Lower leg skin (tissue), 4 donors: Measurements from ENCODE around the gene MXRA7. TPM values are rescaled to one million over a fixed set of nuclear protein-coding genes. Genes with fewer than 3 reads are reported as not detected.

Experiments used
- DNase-seq, 2 donors: peaks; one replicate each; pipeline ENCODE4 v3.0.0-alpha.2; 2019; ENCODE audit warnings: low spot score in 2 of 2
- H3K4me3 ChIP-seq: fragments of 200-600 bp; sonication (generic); 2 replicates; pipeline ENCODE4 v1.5.1; 2017; ENCODE audit warnings: mild to moderate bottlenecking, low read depth; ENCODE audit not compliant: poor library complexity, severe bottlenecking
- POLR2A ChIP-seq, 2 donors: fragments of 450-650 bp; IDR thresholded peaks; one replicate each; pipeline ENCODE4 v1.6.1; 2016 to 2017; ENCODE audit warnings: antibody characterized with exemption in 2 of 2, mild to moderate bottlenecking in 1 of 2, moderate library complexity in 1 of 2
- WGBS, 2 donors: methylation state at CpG; one replicate each; pipeline ENCODE4 v1.1.5; 2018; 5-methylcytosine and 5-hydroxymethylcytosine counted together
- intact Hi-C: fragments of 100-400 bp; cut with DNase I; formaldehyde crosslinking; loops from one replicate; pipeline ENCODE4 v1.15.0; 2023; ENCODE audit warnings: low total_unique reads
- total RNA-seq, 4 donors: library from RNA; depleted of rRNA; stranded (reverse); fragments of >200 nt; gene quantifications; one replicate each; pipeline ENCODE4 v1.1.0, GENCODE V29; 2016
- TF ChIP-seq, protein P1 (sequence below), 3 donors: fragments of 450-650 bp; IDR thresholded peaks; one replicate each; pipeline ENCODE4 v1.5.1; 2016; ENCODE audit warnings: antibody characterized with exemption in 3 of 3, mild to moderate bottlenecking in 3 of 3, moderate library complexity in 2 of 3

The MXRA7 gene
- total RNA-seq, 4 donors from 2014 or later = 31.6 to 97.4 (median 47.1) TPM

DNA sequence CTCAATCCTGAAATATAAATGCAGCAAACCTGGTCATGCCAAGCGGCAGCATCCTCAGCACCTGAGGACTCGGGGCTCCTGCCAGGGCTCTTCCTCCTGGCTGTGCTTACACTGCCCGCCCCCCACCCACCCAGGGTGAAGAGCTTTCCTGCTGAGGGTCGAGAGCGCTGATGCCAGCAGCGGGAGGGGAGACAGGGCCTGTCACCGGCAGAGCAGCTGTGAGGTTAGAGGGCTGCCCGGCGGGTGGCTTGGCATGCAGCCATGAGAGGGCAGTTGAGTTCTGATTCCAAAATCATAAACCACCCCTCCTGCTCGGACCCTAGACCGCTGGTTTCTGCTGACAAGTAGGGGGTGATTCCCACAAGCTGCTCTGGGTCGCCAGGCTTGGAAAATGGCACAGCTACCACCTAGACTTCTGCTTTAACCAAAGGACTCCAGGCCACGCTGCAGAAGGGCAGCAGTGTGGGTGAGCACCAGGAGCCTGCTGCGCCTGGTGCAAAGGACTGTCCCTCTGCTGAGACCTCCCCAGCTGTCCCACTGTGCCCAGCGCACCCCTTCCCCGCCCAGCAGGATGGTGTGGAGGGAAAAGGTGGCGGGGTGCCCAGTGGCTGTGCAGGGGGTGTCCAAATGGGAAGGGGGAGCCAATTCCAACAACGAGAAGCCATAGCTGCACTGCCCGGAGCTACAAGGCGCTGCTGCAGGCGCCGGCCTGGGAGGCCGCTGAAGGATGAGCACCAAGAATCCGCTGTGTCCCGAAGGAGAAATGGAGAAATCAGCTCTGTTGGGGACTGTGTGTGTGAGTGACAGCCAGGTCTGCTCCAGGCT lies 26.6 kb downstream of the MXRA7 start:
- intact Hi-C loops = no loop called here
- WGBS, 2 donors = 87% methylated on average over 22 to 24 of the region's 25 CpGs
- TF ChIP-seq, protein P1, sequence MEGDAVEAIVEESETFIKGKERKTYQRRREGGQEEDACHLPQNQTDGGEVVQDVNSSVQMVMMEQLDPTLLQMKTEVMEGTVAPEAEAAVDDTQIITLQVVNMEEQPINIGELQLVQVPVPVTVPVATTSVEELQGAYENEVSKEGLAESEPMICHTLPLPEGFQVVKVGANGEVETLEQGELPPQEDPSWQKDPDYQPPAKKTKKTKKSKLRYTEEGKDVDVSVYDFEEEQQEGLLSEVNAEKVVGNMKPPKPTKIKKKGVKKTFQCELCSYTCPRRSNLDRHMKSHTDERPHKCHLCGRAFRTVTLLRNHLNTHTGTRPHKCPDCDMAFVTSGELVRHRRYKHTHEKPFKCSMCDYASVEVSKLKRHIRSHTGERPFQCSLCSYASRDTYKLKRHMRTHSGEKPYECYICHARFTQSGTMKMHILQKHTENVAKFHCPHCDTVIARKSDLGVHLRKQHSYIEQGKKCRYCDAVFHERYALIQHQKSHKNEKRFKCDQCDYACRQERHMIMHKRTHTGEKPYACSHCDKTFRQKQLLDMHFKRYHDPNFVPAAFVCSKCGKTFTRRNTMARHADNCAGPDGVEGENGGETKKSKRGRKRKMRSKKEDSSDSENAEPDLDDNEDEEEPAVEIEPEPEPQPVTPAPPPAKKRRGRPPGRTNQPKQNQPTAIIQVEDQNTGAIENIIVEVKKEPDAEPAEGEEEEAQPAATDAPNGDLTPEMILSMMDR (IDR thresholded peaks at IDR 0.05) = no peak
- no peak for TF ChIP-seq POLR2A (IDR thresholded peaks at IDR 0.05)
- H3K4me3 ChIP-seq = no peak overlapping the region
- no peak for DNase-seq

DNA sequence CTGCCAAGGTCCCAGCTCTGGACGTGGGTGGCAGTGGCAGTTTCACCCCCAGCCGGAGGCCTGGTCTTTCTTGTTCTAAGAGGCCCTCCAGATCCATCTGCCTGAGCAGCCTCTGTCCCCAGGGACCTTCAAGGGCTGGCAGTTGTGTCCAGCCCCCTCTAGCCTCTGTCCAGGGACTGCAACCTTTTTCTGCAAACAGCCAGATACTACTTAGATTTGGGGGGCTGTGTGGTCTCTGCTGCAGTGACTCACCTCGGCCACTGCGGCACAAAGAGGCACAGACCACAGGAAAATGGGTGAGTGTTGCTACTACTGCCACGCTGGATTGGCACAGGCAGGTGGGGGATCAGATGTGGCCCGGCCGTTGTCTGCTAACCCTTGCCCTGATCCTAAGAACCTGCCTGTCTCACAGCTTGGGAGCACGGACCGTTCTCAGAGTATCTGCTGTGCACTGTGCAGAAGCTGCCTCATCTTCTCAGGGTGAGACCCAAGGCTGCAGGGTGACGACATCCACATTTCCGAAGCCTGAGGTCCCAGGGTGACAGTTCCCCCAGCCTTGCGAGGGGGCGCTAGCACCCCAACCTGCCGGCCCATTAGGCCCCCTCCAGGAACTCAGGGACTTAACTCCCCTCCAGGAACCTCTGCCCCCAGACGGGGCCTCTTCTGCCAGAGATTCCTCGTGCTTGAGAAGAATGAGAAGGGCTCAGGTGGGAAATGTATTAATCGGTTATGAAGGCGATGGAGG lies 27.6 kb downstream of the MXRA7 start:
- DNase-seq = no peak
- H3K4me3 ChIP-seq = no peak overlapping the region
- 82 to 84% methylated on average over 18 of the region's 18 CpGs for WGBS, 2 donors
- intact Hi-C loops = no loop called here
- TF ChIP-seq, protein P1 (IDR thresholded peaks at IDR 0.05) = no peak
- TF ChIP-seq POLR2A (IDR thresholded peaks at IDR 0.05) = no peak

DNA sequence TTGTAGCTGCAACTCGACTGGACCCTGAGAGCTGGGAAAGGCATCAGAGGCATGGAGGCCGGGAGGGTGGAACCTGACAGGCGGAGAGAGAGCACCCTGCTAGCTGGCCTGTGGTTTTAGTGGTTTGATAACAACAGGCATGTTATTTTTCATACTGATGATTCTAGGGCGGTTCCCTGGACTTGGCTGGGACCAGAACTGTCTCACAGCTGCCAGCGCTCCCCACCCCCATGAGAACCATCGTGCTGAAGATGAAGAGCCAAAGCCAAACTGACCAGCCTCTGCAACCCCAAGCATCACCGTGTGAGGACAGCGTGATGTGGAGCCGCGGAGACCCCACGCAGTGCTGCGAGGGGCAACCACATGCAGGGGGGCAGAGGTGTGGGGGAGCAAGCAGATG lies 28.5 kb downstream of the MXRA7 start:
- TF ChIP-seq, protein P1 (IDR thresholded peaks at IDR 0.05) = no peak
- no peak for TF ChIP-seq POLR2A (IDR thresholded peaks at IDR 0.05)
- no peak for DNase-seq
- no peak overlapping the region for H3K4me3 ChIP-seq
- intact Hi-C loops = no loop called here
- whole genome bisulfite sequencing, 2 donors = 45 to 47% methylated on average over 12 of the region's 12 CpGs

DNA sequence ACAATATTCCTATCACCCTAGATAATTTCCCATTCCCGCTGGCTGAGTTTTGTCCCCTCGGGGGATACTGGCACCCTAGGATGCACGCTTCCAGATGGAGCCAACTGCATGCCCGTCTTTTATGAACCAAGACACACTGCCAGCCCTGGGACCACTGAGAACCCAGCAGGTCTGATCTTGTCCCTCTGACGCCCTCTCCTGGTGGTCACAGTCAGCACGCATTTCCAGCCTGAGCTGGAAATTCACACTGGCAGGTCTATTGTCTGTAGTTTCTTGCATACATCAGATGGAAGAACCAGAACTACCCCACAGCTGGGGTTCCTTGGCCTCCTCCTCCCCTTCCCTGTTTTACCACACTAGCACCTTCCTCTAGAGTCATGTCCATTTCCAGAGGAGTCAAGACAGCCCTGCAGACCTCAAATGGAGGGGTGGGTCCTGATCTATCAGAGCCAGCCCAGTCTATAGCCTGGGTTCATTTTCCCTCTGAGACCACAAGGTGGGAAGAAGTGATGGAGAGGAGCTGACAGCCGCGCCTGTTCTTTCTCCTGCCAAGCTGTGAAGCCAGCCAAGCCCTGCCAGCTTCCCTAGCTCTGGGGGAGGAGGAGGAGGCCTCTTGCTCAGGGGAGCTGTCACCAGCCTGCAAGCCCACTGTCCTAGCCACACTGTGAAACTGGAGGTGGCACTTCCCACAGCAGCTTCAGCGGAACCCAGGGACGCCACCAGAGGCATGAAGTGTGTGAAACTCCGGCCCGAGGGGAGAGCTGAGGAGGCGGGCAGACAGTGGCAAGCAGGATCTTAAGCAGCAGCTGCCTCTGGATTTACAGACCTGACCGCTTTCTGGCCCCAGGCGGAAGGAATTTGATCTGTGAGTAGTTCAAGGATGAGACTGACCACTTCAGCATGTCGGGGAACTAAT lies 29.3 kb downstream of the MXRA7 start:
- H3K4me3 ChIP-seq = no peak overlapping the region
- DNase-seq = peak in 1 of 2 donors; percentile 61
- WGBS, 2 donors = 47 to 49% methylated on average over 16 of the region's 16 CpGs
- TF ChIP-seq, protein P1 (IDR thresholded peaks at IDR 0.05) = peak in 1 of 3 donors; percentile 40
- TF ChIP-seq POLR2A (IDR thresholded peaks at IDR 0.05) = no peak
- intact Hi-C loops = no loop called here

DNA sequence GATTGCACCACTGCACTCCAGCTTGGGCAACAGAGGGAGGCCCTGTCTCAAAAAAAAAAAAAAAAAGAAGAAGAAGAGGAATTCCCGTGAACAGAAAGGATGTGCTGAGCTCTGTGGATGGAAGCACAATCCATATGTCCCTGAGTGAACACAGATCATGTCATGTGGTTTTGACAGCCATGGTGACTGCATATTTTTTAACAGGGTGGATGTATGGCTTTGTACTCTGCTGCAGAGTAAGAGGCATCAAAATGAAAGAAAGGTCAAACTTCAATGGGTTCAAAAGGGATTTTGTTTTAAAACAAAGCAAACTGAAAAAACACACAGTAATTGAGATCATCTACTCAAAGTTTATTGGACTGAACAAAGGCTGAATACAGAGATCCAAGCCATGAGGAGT lies 31.5 kb downstream of the MXRA7 start:
- no peak for DNase-seq
- no peak overlapping the region for H3K4me3 ChIP-seq
- intact Hi-C loops = no loop called here
- WGBS, 2 donors = 70 to 86% methylated on average over 1 of the region's 1 CpG
- TF ChIP-seq, protein P1 (IDR thresholded peaks at IDR 0.05) = no peak
- no peak for TF ChIP-seq POLR2A (IDR thresholded peaks at IDR 0.05)
